NB4 (cell line): Measurements from ENCODE around the gene CRELD2.

ENCODE experiments used
- DNase-seq: peaks from one replicate; pipeline ENCODE4 v3.0.0; 2010; ENCODE audit warnings: low read depth
- H3K4me3 ChIP-seq: one replicate; pipeline ENCODE4 v1.5.1; 2011; ENCODE audit warnings: mild to moderate bottlenecking, low read depth, low read length, moderate library complexity
- MYC ChIP-seq: IDR thresholded peaks from 2 replicates; pipeline ENCODE4 v1.6.1; 2011; ENCODE audit warnings: low read depth, low read length
- POLR2A ChIP-seq: IDR thresholded peaks from 2 replicates; pipeline ENCODE4 v1.6.1; 2011; ENCODE audit warnings: mild to moderate bottlenecking; ENCODE audit not compliant: insufficient read length; ENCODE audit errors: extremely low read depth
- TF ChIP-seq, protein P1 (sequence below): IDR thresholded peaks from 2 replicates; pipeline ENCODE4 v1.6.1; 2011; ENCODE audit warnings: low read depth, low read length
- TF ChIP-seq, protein P2 (sequence below): IDR thresholded peaks from one replicate; pipeline ENCODE4 v1.5.1; 2012; ENCODE audit warnings: low read depth, low read length

CRELD2 gene

DNA sequence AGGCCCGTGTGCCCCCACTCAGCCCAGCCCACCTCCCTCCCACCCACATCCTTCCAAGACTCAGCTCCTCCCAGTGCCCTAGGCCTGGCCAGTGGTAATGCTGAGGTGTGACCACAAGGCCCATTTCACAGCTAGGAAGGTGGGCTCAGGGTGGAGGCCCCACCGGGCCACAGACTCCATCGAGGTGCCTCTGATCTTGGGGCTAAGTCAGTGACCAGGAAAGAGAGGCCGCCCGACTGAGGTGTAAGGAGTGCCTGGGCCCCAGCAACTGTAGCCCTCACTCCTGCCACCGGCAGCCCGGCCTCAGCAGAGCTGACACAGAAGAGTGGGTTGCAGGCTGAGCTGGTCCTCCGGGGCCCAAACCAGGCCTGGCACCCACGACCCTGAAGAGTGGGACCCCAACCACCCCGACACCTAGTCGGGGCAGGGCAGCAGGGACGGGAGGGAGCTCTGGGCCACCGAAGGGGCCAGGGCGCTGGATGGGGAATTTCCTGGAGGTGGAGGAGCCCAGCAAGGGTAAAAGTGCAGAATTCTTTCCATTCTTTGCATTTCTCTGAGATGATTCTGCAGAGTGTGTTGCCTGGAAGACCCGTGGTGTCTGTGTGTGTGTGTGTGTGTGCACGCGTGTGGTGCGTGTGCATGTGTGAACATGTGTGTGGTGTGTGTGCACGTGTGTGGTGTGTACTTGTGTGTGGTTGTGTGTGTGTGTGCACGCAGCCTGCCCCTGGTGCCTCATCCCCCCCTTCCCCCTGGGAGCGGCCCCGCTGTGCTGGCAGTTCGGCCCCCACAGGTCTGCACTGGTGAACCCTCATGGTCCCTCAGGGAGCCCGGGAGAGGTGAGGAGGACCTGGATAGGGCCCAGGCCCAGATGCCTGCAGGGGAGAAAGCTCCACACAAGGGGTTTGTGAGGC, 33.8 kb downstream of the CRELD2 start:
- H3K4me3 ChIP-seq: no peak overlapping the region
- TF ChIP-seq, protein P1, sequence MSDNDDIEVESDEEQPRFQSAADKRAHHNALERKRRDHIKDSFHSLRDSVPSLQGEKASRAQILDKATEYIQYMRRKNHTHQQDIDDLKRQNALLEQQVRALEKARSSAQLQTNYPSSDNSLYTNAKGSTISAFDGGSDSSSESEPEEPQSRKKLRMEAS: no peak
- no peak for TF ChIP-seq POLR2A
- no peak for TF ChIP-seq MYC
- TF ChIP-seq, protein P2, sequence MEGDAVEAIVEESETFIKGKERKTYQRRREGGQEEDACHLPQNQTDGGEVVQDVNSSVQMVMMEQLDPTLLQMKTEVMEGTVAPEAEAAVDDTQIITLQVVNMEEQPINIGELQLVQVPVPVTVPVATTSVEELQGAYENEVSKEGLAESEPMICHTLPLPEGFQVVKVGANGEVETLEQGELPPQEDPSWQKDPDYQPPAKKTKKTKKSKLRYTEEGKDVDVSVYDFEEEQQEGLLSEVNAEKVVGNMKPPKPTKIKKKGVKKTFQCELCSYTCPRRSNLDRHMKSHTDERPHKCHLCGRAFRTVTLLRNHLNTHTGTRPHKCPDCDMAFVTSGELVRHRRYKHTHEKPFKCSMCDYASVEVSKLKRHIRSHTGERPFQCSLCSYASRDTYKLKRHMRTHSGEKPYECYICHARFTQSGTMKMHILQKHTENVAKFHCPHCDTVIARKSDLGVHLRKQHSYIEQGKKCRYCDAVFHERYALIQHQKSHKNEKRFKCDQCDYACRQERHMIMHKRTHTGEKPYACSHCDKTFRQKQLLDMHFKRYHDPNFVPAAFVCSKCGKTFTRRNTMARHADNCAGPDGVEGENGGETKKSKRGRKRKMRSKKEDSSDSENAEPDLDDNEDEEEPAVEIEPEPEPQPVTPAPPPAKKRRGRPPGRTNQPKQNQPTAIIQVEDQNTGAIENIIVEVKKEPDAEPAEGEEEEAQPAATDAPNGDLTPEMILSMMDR: no peak
- no peak for DNase-seq

DNA sequence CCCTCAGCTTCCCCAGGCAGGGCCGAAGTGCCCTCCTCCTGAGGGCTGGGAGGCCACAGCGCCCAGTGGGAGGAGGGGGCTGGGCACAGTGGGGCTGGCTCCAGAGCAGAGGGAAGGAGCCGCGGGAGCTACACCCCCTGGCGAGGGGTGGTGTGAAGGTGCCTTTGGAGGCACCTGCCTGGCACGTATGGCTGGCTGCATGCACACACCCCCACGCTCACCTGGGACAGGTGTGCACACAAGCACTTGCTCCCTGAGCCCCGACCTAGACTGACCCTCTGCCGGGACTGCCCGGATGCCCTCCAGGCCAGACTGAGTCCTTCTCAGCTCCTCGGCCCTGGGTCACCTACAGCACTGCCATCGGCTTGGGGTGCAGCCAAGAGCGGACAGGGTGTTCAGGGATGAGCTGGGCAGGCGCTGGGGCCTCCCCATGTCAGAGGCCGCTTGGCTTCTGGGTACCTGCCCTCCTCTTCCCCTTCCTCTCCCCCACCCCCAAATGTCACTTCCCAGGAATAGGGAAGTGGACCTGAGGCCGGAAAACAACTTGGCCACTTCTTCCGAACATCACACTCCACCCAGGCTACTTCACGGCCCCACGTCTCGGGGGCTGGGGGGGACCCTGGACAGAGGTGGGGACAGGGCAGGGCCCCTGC, 34.7 kb downstream of the CRELD2 start:
- DNase-seq: no peak
- TF ChIP-seq, protein P1: no peak
- no peak for TF ChIP-seq MYC
- TF ChIP-seq POLR2A: no peak
- TF ChIP-seq, protein P2: no peak
- no peak overlapping the region for H3K4me3 ChIP-seq

- no peak for DNase-seq
- H3K4me3 ChIP-seq: no peak overlapping the region
- TF ChIP-seq, protein P2: no peak
- TF ChIP-seq, protein P1: no peak
- TF ChIP-seq MYC (no peak), POLR2A (no peak)
These were observed 35.4 kb downstream of the CRELD2 start for GRCh38 chr22:49953680-49954344.

GRCh38 chr22:49954354-49954753, 35.9 kb downstream of the CRELD2 start:
- H3K4me3 ChIP-seq: no peak overlapping the region
- DNase-seq: no peak
- TF ChIP-seq, protein P2: no peak
- TF ChIP-seq, protein P1: no peak
- no peak for TF ChIP-seq POLR2A
- TF ChIP-seq MYC: no peak

DNA sequence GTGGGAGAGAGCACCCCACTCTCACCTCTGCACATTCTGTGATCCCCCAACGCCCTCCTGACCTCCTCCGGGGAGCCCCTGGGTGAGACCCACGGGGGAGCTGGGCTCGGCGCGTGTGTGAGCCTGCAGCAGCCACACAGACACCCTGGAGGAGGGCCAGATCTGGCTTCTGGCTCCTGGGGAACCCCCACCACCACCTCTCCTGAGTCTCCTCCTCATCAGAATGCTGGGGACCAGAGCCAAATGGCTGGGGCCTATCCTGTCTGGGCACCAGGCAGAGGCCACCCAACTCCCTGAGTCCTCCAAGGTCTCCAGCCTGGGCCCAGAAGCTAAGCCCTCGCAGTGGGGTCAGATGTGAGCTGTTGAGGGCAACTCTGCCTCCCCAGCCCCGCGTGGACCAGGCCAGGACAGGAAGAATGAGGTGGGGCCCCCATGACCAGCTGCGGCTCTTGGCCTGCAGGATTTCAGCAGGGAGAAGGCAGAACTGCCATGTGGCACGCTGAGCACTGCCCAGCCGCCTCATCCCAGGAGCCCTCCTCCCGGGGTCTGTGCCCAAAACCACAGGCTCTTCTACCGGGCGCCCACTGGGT, 36.7 kb downstream of the CRELD2 start:
- no peak for DNase-seq
- H3K4me3 ChIP-seq: no peak overlapping the region
- TF ChIP-seq MYC: no peak
- TF ChIP-seq, protein P1: no peak
